ENCODE measurements around the gene LPP. TPM values are rescaled to one million over a fixed set of nuclear protein-coding genes. Genes with fewer than 3 reads are reported as not detected.

LPP gene
- total RNA-seq, 4 donors from 2014 or later, result 183 to 293 (median 242) TPM

- no peak overlapping the region for H3K4me3 ChIP-seq
- no peak overlapping the region for H3K27ac ChIP-seq
- 92 to 95% methylated on average over 5 of the region's 5 CpGs for WGBS, 2 donors
- H3K9me3 ChIP-seq, result no peaks in the 10 kb centered on the region
- no peak for DNase-seq (ENCODE audit: low spot score in 2 of 2)
- peaks cover 0 to 28% (median 7%) of the 10 kb centered on the region in 4 donors for H3K4me1 ChIP-seq
- H3K27me3 ChIP-seq, result no peaks in the 10 kb centered on the region
- TF ChIP-seq EP300 (IDR thresholded peaks at IDR 0.05) (no peak), POLR2A (IDR thresholded peaks at IDR 0.05) (no peak), CTCF (IDR thresholded peaks at IDR 0.05) (no peak)
- no peaks in the 10 kb centered on the region for H3K36me3 ChIP-seq
These were observed 516.5 kb downstream of the LPP start for GRCh38 chr3:188670446-188670845.

- TF ChIP-seq CTCF (IDR thresholded peaks at IDR 0.05) (no peak), POLR2A (IDR thresholded peaks at IDR 0.05) (no peak), EP300 (IDR thresholded peaks at IDR 0.05) (no peak)
- Histone ChIP-seq H3K27me3 (no peaks in the 10 kb centered on the region), H3K27ac (no peak overlapping the region), H3K4me3 (peak overlapping the region in 1 of 4 donors; percentile 17), H3K4me1 (peaks cover 0 to 28% (median 7%) of the 10 kb centered on the region in 4 donors), H3K36me3 (no peaks in the 10 kb centered on the region), H3K9me3 (no peaks in the 10 kb centered on the region)
- 41 to 42% methylated on average over 4 of the region's 4 CpGs for WGBS, 2 donors
- no peak for DNase-seq (ENCODE audit: low spot score in 2 of 2)
These were observed 518.0 kb downstream of the LPP start for GRCh38 chr3:188671971-188672370.

- no peaks in the 10 kb centered on the region for H3K27me3 ChIP-seq
- no peak overlapping the region for H3K27ac ChIP-seq
- peaks cover 0 to 28% (median 7%) of the 10 kb centered on the region in 4 donors for H3K4me1 ChIP-seq
- WGBS, 2 donors, result 66 to 76% methylated on average over 4 of the region's 4 CpGs
- TF ChIP-seq POLR2A (IDR thresholded peaks at IDR 0.05) (no peak), EP300 (IDR thresholded peaks at IDR 0.05) (no peak), CTCF (IDR thresholded peaks at IDR 0.05) (no peak)
- no peak overlapping the region for H3K4me3 ChIP-seq
- no peaks in the 10 kb centered on the region for H3K9me3 ChIP-seq
- no peak for DNase-seq (ENCODE audit: low spot score in 2 of 2)
- no peaks in the 10 kb centered on the region for H3K36me3 ChIP-seq
These were observed 518.9 kb downstream of the LPP start for GRCh38 chr3:188672840-188673239.

- Histone ChIP-seq H3K36me3 (no peaks in the 10 kb centered on the region), H3K4me3 (no peak overlapping the region), H3K27me3 (no peaks in the 10 kb centered on the region), H3K27ac (no peak overlapping the region), H3K4me1 (peaks cover 0 to 29% (median 7%) of the 10 kb centered on the region in 4 donors), H3K9me3 (no peaks in the 10 kb centered on the region)
- 87 to 93% methylated on average over 1 of the region's 1 CpG for WGBS, 2 donors
- TF ChIP-seq EP300 (IDR thresholded peaks at IDR 0.05) (no peak), CTCF (IDR thresholded peaks at IDR 0.05) (no peak), POLR2A (IDR thresholded peaks at IDR 0.05) (no peak)
- no peak for DNase-seq (ENCODE audit: low spot score in 2 of 2)
These were observed 519.8 kb downstream of the LPP start for GRCh38 chr3:188673646-188674186.

GRCh38 chr3:188674595-188674994 is 520.6 kb downstream of the LPP start:
- 64 to 65% methylated on average over 3 of the region's 3 CpGs for WGBS, 2 donors
- H3K4me1 ChIP-seq, result peaks cover 0 to 38% (median 11%) of the 10 kb centered on the region in 4 donors
- TF ChIP-seq CTCF (IDR thresholded peaks at IDR 0.05) (no peak), EP300 (IDR thresholded peaks at IDR 0.05) (no peak), POLR2A (IDR thresholded peaks at IDR 0.05) (no peak)

More at GRCh38 chr3:188674595-188674994, 520.6 kb downstream of the LPP start:
- Histone ChIP-seq H3K9me3 (no peaks in the 10 kb centered on the region), H3K27me3 (no peaks in the 10 kb centered on the region), H3K4me3 (no peak overlapping the region), H3K36me3 (no peaks in the 10 kb centered on the region), H3K27ac (no peak overlapping the region)
- no peak for DNase-seq (ENCODE audit: low spot score in 2 of 2)

All from tibial nerve (tissue), 4 donors.